GM12892 (cell line): ENCODE results near the gene PEAK3.

Experiments
- POLR2A ChIP-seq: IDR thresholded peaks from 2 replicates; pipeline ENCODE4 v1.6.1; 2011; ENCODE audit warnings: low read depth, low read length, control low read depth
- POLR2AphosphoS5 ChIP-seq: IDR thresholded peaks from 2 replicates; pipeline ENCODE4 v1.6.1; 2011; ENCODE audit warnings: low read depth, low read length, control low read depth
- TAF1 ChIP-seq: IDR thresholded peaks from 2 replicates; pipeline ENCODE4 v1.6.1; 2011; ENCODE audit warnings: low read depth, mild to moderate bottlenecking, control low read depth, low read length, borderline replicate concordance

- TF ChIP-seq POLR2AphosphoS5 (no peak), POLR2A (no peak), TAF1 (no peak)
These were observed 38.5 kb downstream of the PEAK3 start for GRCh38 chr19:2243274-2244124.
